Measurements from ENCODE around the gene MRPL49.

MRPL49 gene

GRCh38 chr11:65109231-65110198 lies 12.6 kb upstream of the MRPL49 start:
- H3K4me3 ChIP-seq (IDR thresholded peaks at IDR 0.05; ENCODE audit: insufficient read depth, low read depth, low read length) = no peak overlapping the region
- no peaks in the 10 kb centered on the region for H3K27me3 ChIP-seq (ENCODE audit: insufficient read depth, low read depth)
- TF ChIP-seq CTCF (conservative IDR thresholded peaks at IDR 0.05; ENCODE audit: low read depth, low read length) = no peak
- H3K36me3 ChIP-seq (ENCODE audit: insufficient read depth) = no peaks in the 10 kb centered on the region
- no peak overlapping the region for H2AFZ ChIP-seq (ENCODE audit: low read depth)
- no peak overlapping the region for H3K4me2 ChIP-seq
- no peak overlapping the region for H3K9ac ChIP-seq
- peaks cover 33% of the 10 kb centered on the region for H3K4me1 ChIP-seq (ENCODE audit: low read depth, poor library complexity, severe bottlenecking)
- no peaks in the 10 kb centered on the region for H3K79me2 ChIP-seq (ENCODE audit: insufficient read depth, low read depth)
- no peak overlapping the region for H3K27ac ChIP-seq
- H4K20me1 ChIP-seq (ENCODE audit: insufficient read depth) = no peaks in the 10 kb centered on the region

- no peaks in the 10 kb centered on the region for H3K36me3 ChIP-seq (ENCODE audit: insufficient read depth)
- no peaks in the 10 kb centered on the region for H4K20me1 ChIP-seq (ENCODE audit: insufficient read depth)
- peaks cover 25% of the 10 kb centered on the region for H3K4me1 ChIP-seq (ENCODE audit: low read depth, poor library complexity, severe bottlenecking)
- H3K4me3 ChIP-seq (IDR thresholded peaks at IDR 0.05; ENCODE audit: insufficient read depth, low read depth, low read length) = no peak overlapping the region
- no peak overlapping the region for H3K9ac ChIP-seq
- H2AFZ ChIP-seq (ENCODE audit: low read depth) = no peak overlapping the region
- H3K79me2 ChIP-seq (ENCODE audit: insufficient read depth, low read depth) = no peaks in the 10 kb centered on the region
- no peaks in the 10 kb centered on the region for H3K27me3 ChIP-seq (ENCODE audit: insufficient read depth, low read depth)
- H3K4me2 ChIP-seq = peak overlapping the region; percentile 51; the same call in 1 of the 2 replicates
- TF ChIP-seq CTCF (conservative IDR thresholded peaks at IDR 0.05; ENCODE audit: low read depth, low read length) = peak; percentile 98
- H3K27ac ChIP-seq = no peak overlapping the region; the same call in 1 of the 2 replicates
Observed at GRCh38 chr11:65110354-65110861, 11.7 kb upstream of the MRPL49 start.

GRCh38 chr11:65111159-65111743 lies 10.9 kb upstream of the MRPL49 start:
- Histone ChIP-seq H3K4me2 (peak overlapping the region; percentile 51), H3K27me3 (ENCODE audit: insufficient read depth, low read depth) (no peaks in the 10 kb centered on the region), H3K4me1 (ENCODE audit: low read depth, poor library complexity, severe bottlenecking) (peaks cover 33% of the 10 kb centered on the region), H3K4me3 (IDR thresholded peaks at IDR 0.05; ENCODE audit: insufficient read depth, low read depth, low read length) (no peak overlapping the region), H4K20me1 (ENCODE audit: insufficient read depth) (no peaks in the 10 kb centered on the region), H2AFZ (ENCODE audit: low read depth) (no peak overlapping the region), H3K27ac (no peak overlapping the region; the same call in 1 of the 2 replicates), H3K79me2 (ENCODE audit: insufficient read depth, low read depth) (peaks cover 8% of the 10 kb centered on the region), H3K9ac (no peak overlapping the region), H3K36me3 (ENCODE audit: insufficient read depth) (no peaks in the 10 kb centered on the region)
- TF ChIP-seq CTCF (conservative IDR thresholded peaks at IDR 0.05; ENCODE audit: low read depth, low read length) = no peak

- no peak within 1 kb of the TSS for H2AFZ ChIP-seq (ENCODE audit: low read depth)
- H3K4me3 ChIP-seq (IDR thresholded peaks at IDR 0.05; ENCODE audit: insufficient read depth, low read depth, low read length) = no peak within 1 kb of the TSS
- TF ChIP-seq CTCF (conservative IDR thresholded peaks at IDR 0.05; ENCODE audit: low read depth, low read length) = no peak
- H3K27ac ChIP-seq = no peak within 1 kb of the TSS; the same call in 1 of the 2 replicates
- H3K4me2 ChIP-seq = peak within 1 kb of the TSS; percentile 81
- H3K4me1 ChIP-seq (ENCODE audit: low read depth, poor library complexity, severe bottlenecking) = peaks cover 38% of the 10 kb centered on the region
- no peaks in the 10 kb centered on the region for H3K36me3 ChIP-seq (ENCODE audit: insufficient read depth)
- H4K20me1 ChIP-seq (ENCODE audit: insufficient read depth) = no peaks in the 10 kb centered on the region
- H3K9ac ChIP-seq = peak within 1 kb of the TSS; percentile 34; the same call in 1 of the 2 replicates
- H3K27me3 ChIP-seq (ENCODE audit: insufficient read depth, low read depth) = no peaks in the 10 kb centered on the region
- peaks cover 15% of the 10 kb centered on the region for H3K79me2 ChIP-seq (ENCODE audit: insufficient read depth, low read depth)
Observed at GRCh38 chr11:65111744-65112545, 10.2 kb upstream of the MRPL49 start, which contains the start of gene TM7SF2. Gene TM7SF2, plus strand, starts transcription at chr11:65111872. Its CDS starts 144 bp downstream, at chr11:65112016.

Measured in KMS-11 (cell line).